DMS153 (cell line): Measurements from ENCODE around the gene GSG1L.

Source experiments
- DNase-seq: peaks from one replicate; lab custom pipeline; 2025; lab: John Stamatoyannopoulos, UW

The GSG1L gene

GRCh38 chr16:28013878-28014277 is 49.6 kb downstream of the GSG1L start:
- no peak for DNase-seq

DNA sequence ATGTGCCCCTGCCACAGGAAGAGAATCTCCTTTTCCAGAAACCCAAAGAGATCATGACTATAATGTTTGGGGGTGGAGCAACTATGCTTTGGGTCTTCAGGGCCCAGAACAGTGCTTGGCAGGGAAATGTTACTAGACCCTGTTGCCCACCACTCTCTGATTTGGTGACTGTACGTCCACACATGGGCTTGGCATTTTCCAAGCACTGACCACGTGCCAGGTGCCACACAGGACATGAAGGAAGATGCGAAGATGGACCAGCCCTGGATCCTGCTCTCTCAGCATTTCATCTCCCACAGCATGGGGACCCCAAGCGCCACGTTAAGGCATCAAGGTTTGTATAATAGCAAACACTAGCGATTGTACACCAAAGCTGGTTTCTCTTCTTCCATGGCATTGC is 50.1 kb downstream of the GSG1L start:
- DNase-seq, result no peak

DNA sequence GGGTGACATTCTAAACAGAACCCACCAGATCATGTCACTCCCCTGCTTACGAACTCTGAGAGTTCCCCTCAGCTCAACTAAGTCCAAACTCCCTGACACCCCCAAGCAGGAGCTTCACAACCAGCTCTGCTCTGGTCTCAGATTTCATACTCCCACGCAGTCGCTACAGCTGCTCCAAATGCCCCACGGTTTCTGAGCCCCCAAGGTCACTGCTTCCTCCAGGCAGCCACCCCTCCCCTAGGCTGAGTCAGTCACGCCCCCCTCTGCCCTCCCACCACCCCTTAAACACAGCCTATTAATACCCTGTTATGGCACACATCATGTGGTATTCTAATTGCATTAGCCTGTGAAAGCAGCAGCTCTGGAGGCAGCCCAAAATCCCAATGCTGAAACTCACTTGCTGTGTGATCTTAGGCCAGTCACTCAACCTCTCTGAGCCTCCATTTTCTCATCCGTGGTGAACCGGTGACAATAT is 51.5 kb downstream of the GSG1L start:
- DNase-seq, result no peak

DNA sequence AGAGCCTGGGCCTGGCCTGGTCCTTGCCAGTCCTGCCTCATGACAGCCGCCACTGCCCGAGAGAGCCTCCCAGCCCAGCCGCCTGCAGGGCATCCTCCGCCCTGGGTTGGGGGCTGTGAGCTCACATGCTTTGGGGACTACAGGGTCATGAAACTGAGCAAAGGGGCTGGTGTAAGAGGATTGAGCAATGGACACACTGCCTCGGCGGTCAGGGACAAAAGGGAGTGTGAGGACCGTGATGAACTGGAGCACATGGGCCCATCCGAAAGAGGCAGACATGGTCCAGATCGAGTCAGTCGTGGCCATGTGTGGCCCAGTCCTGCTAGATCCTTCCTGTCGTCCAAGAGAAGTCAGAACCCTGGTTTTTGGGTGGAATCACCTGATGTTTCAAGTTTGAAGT is 52.3 kb downstream of the GSG1L start:
- no peak for DNase-seq

DNA sequence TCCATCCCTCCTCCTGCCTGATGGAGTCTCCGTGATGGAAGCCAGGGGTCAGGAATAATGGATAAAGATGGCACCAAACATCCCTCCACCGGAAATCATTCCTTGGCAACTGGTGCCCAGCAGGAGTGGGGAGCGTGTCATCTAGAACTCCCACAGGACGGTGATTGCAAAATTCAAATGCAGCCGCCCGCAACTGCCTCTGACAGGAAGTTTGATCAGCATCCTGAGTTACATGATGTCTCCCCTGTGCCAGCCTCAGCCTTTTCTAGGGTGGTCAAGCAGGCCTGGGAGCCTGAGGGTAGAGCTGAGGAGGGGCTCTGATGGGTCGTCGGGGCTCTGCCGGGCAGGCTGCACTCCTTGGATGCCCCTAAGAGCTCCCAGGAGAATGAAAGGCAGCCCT is 52.8 kb downstream of the GSG1L start:
- no peak for DNase-seq

GRCh38 chr16:28009586-28010373 is 53.7 kb downstream of the GSG1L start:
- DNase-seq, result no peak

DNA sequence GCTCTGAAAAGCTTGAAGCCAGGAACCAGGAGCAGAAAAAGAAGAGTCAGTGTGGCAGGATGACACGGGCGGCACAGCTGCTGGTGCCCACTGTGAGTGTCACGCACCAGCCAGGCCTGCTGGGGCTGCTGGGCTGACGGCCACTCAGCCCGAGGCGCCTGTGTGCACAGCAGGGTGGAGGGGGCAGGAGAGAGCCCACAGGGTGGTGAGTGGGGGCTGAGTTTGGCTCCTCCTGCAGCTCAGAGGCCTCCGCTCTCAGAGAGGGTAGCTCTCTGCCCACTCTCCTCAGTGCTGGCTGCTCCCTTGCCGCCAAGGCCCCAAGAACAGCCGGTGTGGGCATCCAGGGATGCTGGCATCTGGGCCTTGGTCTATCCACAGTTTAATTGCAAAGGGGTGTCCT is 59.6 kb downstream of the GSG1L start:
- no peak for DNase-seq

DNA sequence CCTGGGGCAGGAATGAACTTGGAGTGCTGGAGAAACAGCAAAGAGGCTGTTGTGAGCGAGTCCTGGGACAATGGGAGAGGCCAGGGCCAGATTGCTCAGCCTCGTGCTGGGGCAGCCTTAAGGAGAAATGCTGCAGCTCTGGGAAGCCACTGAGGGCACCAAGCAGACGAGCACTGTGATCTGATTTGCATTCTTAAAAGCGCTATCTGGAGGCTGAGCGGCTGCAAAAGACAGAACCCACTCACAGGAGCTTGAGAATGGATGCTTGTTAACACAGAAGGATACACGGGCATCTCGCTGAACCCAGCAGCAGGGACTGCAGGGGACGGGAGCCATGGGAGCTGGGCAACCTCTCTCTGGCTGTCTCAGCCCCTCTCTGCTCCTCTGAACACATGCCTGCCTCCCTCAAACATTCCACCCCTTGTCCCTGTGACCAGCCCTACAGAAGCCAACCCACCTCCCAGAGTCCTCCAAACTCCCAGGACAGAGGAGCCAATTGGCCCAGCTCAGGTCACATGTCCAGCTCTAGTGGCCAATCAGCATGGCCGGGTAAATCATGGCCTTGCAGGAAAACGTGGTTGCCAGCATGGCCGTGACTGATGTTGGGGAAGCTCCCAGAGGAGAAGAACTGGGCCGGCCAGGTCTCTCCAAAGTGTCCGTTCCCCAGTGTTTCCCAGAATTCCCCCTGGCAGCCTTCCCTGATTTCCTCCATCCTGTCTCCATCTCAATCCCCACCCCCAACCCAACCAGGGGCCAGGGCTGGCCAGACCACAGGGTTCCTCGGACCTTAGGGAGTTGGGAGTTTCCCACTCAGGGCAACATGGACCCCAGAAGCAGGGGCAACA is 60.3 kb downstream of the GSG1L start:
- DNase-seq, result no peak

DNA sequence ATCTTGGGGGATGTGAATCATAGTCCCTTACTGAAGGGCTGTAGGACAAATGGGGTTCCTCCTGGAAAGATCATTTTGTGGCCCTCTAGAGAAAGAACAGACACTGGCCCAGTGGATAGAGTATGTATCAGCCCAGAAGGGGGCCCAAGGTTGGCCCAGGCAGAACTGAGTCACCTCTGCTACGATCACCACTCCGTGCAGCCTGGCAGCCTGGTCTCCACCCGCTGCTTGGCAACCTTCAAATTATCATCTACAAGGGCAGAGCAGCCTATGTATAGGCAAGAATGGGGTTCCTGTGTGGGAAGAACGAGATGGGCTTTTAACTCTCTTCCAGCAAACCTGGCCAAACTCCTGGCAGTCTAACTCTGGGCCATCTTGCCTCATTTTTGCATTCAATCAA is 61.9 kb downstream of the GSG1L start:
- no peak for DNase-seq

DNA sequence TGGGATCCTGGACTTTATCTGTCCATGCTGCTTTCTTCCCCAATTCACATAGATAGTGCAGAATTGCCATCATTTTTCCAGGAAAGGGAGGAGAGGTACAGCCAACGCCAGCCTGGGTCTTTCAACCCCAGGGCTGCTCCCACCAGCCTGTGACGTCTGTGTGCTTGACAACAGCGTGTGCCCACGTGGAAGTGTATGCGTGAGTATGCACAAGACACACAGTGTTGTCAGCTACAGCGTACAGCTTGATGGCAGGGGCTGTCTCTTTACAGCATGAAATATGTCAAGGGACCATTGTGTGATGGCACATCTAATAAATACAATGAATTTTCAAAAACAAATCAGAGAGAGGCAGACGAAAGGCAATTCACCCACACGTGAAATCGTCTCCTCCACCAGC is 62.3 kb downstream of the GSG1L start:
- DNase-seq, result no peak

DNA sequence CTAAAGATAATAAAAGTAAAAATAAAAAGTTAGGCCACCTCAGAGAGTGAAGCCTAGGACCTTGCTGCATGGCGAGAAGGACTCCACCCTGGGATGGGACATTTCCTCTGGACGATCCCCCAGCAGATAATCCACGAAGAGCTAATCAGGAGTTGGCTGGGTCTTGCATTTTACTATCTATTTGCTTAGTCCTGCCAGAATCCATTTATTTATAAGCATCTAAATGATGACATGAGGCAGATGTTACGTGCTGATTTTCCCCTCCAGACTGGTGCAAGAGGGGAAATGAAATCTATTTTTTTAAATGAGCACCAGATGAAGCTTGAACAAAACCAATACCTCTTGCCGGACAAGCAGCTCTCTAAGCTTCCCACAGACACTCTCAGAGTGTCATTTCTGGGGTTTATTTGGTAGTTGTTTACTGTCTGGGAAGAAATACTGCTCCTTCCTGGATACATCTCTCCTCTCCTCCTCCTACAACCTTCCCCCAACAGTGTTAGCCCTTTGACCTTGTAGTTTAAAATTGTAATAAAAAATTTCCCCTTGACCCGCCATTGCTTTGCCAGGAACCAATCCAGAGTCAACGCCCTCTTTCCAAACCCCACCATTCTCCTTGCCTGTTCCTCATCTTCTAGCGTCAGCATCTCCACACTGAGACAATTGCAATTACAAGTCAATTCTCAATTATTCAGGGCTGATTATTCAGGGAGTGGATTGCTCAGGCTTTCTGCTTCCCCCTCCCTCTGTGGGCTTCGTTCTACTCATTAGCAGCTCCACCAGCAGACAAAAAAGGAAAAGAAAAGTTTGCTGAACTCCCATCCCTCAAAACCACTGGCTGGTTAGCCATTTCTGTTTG is 63.0 kb downstream of the GSG1L start:
- no peak for DNase-seq

DNA sequence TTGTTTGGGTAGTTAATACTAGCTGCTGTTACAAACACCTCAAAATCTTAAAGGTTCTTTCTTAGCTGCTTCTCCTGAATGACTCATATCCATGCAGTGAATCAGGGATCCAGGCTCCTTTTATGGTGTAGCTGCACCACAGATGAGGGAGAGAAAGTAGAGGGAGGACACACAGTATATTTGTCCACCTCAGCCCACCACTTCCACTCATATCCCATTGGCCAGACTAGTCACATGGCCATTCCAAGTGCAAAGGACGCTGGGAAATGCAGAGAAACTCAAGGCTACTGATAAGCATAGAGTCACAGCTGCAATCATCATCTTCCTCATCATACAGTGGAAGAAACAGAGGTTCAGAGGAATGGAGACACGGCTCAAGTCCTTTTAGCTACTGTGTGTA is 63.8 kb downstream of the GSG1L start:
- DNase-seq, result no peak

GRCh38 chr16:27995378-27995777 is 68.1 kb downstream of the GSG1L start:
- DNase-seq, result no peak

DNA sequence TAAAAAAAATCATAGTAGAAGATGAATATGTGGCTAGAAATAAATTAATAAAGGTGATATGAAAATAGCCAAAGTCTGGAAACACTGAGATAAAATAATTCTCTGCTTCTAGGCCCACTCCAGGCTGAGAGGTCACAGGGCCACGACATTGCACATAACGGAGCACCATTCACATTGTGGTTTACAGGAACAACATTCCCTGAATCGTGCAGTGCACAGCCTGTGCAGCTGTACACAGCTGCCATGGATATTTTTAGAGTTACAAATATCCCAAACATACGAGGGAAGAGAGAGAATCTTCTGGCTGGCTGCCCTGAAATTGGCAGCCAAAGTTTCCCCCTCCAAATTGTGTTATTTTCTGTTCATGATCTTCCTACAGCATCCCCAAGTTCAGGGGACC is 68.8 kb downstream of the GSG1L start:
- no peak for DNase-seq

GRCh38 chr16:27993587-27993986 is 69.9 kb downstream of the GSG1L start:
- no peak for DNase-seq

DNA sequence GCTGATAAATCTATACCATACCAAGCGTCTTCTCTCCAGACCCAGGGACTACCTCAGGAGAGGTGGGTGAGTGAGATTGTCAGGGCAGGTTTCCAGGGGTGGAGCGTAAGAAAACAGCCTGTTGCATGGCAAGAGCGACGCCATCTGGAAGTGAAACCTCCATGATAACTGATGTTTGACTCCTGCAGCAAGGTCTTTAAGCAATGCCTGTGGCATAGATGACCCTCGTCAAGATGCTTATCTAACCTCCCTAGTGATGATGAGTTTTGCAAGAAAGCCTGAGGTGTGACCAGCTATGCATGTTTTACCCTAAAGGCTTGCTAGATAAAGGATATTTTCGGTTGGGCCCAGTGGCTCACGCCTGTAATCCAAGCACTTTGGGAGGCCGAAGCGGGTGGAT is 71.6 kb downstream of the GSG1L start:
- no peak for DNase-seq

- no peak for DNase-seq
These were observed 77.5 kb downstream of the GSG1L start for GRCh38 chr16:27985981-27986380.

DNA sequence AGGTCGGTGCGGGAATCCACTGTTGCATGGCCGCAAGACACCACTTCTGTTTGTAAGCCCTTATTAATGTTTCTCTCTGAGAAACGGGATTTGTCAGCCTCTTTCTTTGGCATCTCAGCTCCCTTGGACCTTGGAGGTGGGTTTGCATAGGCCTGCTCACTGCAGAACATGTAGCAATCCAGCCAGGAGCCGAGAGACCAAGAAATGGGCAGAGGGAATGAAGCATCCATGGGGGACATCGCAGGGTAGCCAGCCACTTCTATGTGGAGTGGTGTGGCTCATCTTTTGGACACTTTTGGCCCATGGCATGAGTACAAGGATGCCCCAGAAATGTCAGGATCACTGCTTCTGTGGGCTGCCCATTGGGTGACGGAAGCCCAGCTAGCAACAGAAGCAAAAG is 79.4 kb downstream of the GSG1L start:
- no peak for DNase-seq

- DNase-seq, result no peak
These were observed 80.3 kb downstream of the GSG1L start for GRCh38 chr16:27983244-27983643.

GRCh38 chr16:27982184-27982583 is 81.3 kb downstream of the GSG1L start:
- no peak for DNase-seq

GRCh38 chr16:27980919-27981700 is 82.4 kb downstream of the GSG1L start:
- DNase-seq, result no peak
